IMR-90 (cell line): ENCODE measurements around the gene ARHGAP24. TPM values are rescaled to one million over a fixed set of nuclear protein-coding genes. Genes with fewer than 3 reads are reported as not detected.

Experiments
- ATAC-seq: fragments of 200-7000 bp; cut with Tn5 transposase; 2 replicates; pipeline ENCODE4 v1.9.1; 2020; ENCODE audit warnings: low read depth, mild to moderate bottlenecking, moderate library complexity
- BruUV-seq: library from RNA; stranded (reverse); fragments of 400-500 nt; replicated peaks from 2 replicates; lab custom pipeline; 2021; lab: Mats Ljungman, UMichigan
- CTCF ChIA-PET: fragments of 300-600 bp; formaldehyde crosslinking; extraction: SDS; loops from one replicate; lab custom pipeline; 2021; ENCODE audit warnings: antibody characterized with exemption; lab: Yijun Ruan, JAX
- POLR2A ChIA-PET: fragments of 300-600 bp; sonication (Branson Sonifier 250); formaldehyde crosslinking; loops from one replicate; lab custom pipeline; 2022; ENCODE audit warnings: antibody characterized with exemption; ENCODE audit not compliant: unreplicated experiment; lab: Charles Lee
- DNase-seq: peaks from one replicate; pipeline ENCODE4 v3.0.0; 2013
- H2AFZ ChIP-seq: replicated peaks from 2 replicates; pipeline ENCODE3; 2013; ENCODE audit warnings: low read length, mild to moderate bottlenecking; ENCODE audit not compliant: poor library complexity
- H2AK5ac ChIP-seq: 2 replicates; pipeline ENCODE4 v1.6.1; 2013; ENCODE audit warnings: low read depth, low read length, inconsistent platforms
- H2AK9ac ChIP-seq: replicated peaks from 2 replicates; pipeline ENCODE3; 2013; ENCODE audit warnings: mild to moderate bottlenecking, low read depth, low read length, moderate library complexity; ENCODE audit not compliant: poor library complexity
- H2BK120ac ChIP-seq: 2 replicates; pipeline ENCODE4 v1.6.1; 2013; ENCODE audit warnings: low read depth, low read length, inconsistent platforms
- H2BK15ac ChIP-seq: 3 replicates; pipeline ENCODE4 v1.6.1; 2013; ENCODE audit warnings: low read depth, low read length, inconsistent platforms
- H2BK20ac ChIP-seq: 2 replicates; pipeline ENCODE4 v1.6.1; 2013; ENCODE audit warnings: low read depth, mild to moderate bottlenecking, inconsistent platforms, low read length, moderate library complexity
- H2BK5ac ChIP-seq: 2 replicates; pipeline ENCODE4 v1.6.1; 2013; ENCODE audit warnings: mild to moderate bottlenecking, low read depth, low read length, inconsistent platforms; ENCODE audit not compliant: poor library complexity, severe bottlenecking
- H3K14ac ChIP-seq: replicated peaks from 2 replicates; pipeline ENCODE4 v1.6.1; 2013; ENCODE audit warnings: low read depth, low read length, inconsistent platforms
- H3K18ac ChIP-seq: 2 replicates; pipeline ENCODE4 v1.6.1; 2013; ENCODE audit warnings: low read depth, low read length, control low read depth
- H3K23ac ChIP-seq: 2 replicates; pipeline ENCODE4 v1.6.1; 2013; ENCODE audit warnings: low read depth, low read length, inconsistent platforms
- H3K27ac ChIP-seq: 2 replicates; pipeline ENCODE4 v1.5.1; 2013; ENCODE audit warnings: mild to moderate bottlenecking, control low read depth, low read length; ENCODE audit not compliant: insufficient read depth
- H3K27me3 ChIP-seq: 2 replicates; pipeline ENCODE4 v1.6.1; 2013; ENCODE audit warnings: low read length; ENCODE audit not compliant: control insufficient read depth, insufficient read depth
- H3K36me3 ChIP-seq: 2 replicates; pipeline ENCODE4 v1.6.1; 2013; ENCODE audit warnings: low read length, mixed read lengths; ENCODE audit not compliant: control insufficient read depth, insufficient read depth
- H3K4ac ChIP-seq: 2 replicates; pipeline ENCODE4 v1.6.1; 2013; ENCODE audit warnings: low read depth, low read length, inconsistent platforms
- H3K4me1 ChIP-seq: 2 replicates; pipeline ENCODE4 v1.6.1; 2013; ENCODE audit warnings: low read length, mixed read lengths; ENCODE audit not compliant: control insufficient read depth, insufficient read depth
- H3K4me2 ChIP-seq: 2 replicates; pipeline ENCODE4 v1.6.1; 2013; ENCODE audit warnings: low read depth, mild to moderate bottlenecking, control low read depth, low read length, moderate library complexity
- H3K4me3 ChIP-seq: 2 replicates; pipeline ENCODE4 v1.5.1; 2013; ENCODE audit warnings: low read depth, mild to moderate bottlenecking, control low read depth, low read length, moderate library complexity; ENCODE audit not compliant: insufficient read depth
- H3K56ac ChIP-seq: 2 replicates; pipeline ENCODE4 v1.6.1; 2013; ENCODE audit warnings: low read length, inconsistent platforms; ENCODE audit not compliant: insufficient read depth; ENCODE audit errors: extremely low read depth
- H3K79me1 ChIP-seq, 2 experiments: 2 replicates each; pipeline ENCODE4 v1.6.1; 2013; ENCODE audit warnings: low read length in 2 of 2, inconsistent platforms in 1 of 2, low read depth in 1 of 2
- H3K9ac ChIP-seq: 2 replicates; pipeline ENCODE4 v1.6.1; 2013; ENCODE audit warnings: low read depth, low read length, control low read depth
- H3K9me1 ChIP-seq: 2 replicates; pipeline ENCODE4 v1.6.1; 2013; ENCODE audit warnings: low read length, inconsistent platforms; ENCODE audit not compliant: insufficient read depth
- H3K9me3 ChIP-seq: 2 replicates; pipeline ENCODE4 v1.6.1; 2013; ENCODE audit warnings: low read length; ENCODE audit not compliant: control insufficient read depth, insufficient read depth
- H4K20me1 ChIP-seq: 2 replicates; pipeline ENCODE4 v1.6.1; 2013; ENCODE audit warnings: low read length, inconsistent platforms; ENCODE audit not compliant: insufficient read depth
- H4K5ac ChIP-seq: 2 replicates; pipeline ENCODE4 v1.6.1; 2013; ENCODE audit warnings: mild to moderate bottlenecking, low read depth, low read length, control low read depth
- H4K8ac ChIP-seq, 2 experiments: 2 replicates each; pipeline ENCODE4 v1.6.1; 2013; ENCODE audit warnings: low read depth in 2 of 2, low read length in 2 of 2, control low read depth in 1 of 2, inconsistent platforms in 1 of 2
- H4K91ac ChIP-seq: 2 replicates; pipeline ENCODE4 v1.6.1; 2013; ENCODE audit warnings: low read depth, low read length, inconsistent platforms; ENCODE audit not compliant: insufficient read depth
- BHLHE40 ChIP-seq: fragments of 150-350 bp; IDR thresholded peaks from 2 replicates; pipeline ENCODE4 v1.6.1; 2016; ENCODE audit warnings: mild to moderate bottlenecking, low read depth, low read length
- CEBPB ChIP-seq: IDR thresholded peaks from 2 replicates; pipeline ENCODE4 v1.6.1; 2012; ENCODE audit warnings: low read depth, low read length, improper control_type of control experiment
- CHD1 ChIP-seq: IDR thresholded peaks from 2 replicates; pipeline ENCODE4 v1.6.1; 2012; ENCODE audit warnings: low read depth, low read length, improper control_type of control experiment
- ELK1 ChIP-seq: fragments of 150-350 bp; IDR thresholded peaks from 2 replicates; pipeline ENCODE4 v1.6.1; 2016; ENCODE audit warnings: low read depth, mild to moderate bottlenecking, low read length, moderate library complexity, borderline replicate concordance
- FOS ChIP-seq: fragments of 150-350 bp; IDR thresholded peaks from 2 replicates; pipeline ENCODE4 v1.6.1; 2016; ENCODE audit warnings: low read depth, low read length
- MXI1 ChIP-seq: IDR thresholded peaks from 2 replicates; pipeline ENCODE4 v1.6.1; 2012; ENCODE audit warnings: low read depth, mild to moderate bottlenecking, low read length, moderate library complexity, borderline replicate concordance
- NFE2L2 ChIP-seq: fragments of 150-350 bp; IDR thresholded peaks from 2 replicates; pipeline ENCODE4 v1.6.1; 2016; ENCODE audit warnings: low read depth, mild to moderate bottlenecking, low read length
- POLR2A ChIP-seq: IDR thresholded peaks from 2 replicates; pipeline ENCODE4 v1.6.1; 2012; ENCODE audit warnings: mild to moderate bottlenecking, low read depth, low read length
- RAD21 ChIP-seq: IDR thresholded peaks from 2 replicates; pipeline ENCODE4 v1.6.1; 2012; ENCODE audit warnings: low read length, improper control_type of control experiment
- RCOR1 ChIP-seq: IDR thresholded peaks from 2 replicates; pipeline ENCODE4 v1.6.1; 2012; ENCODE audit warnings: mild to moderate bottlenecking, low read length, improper control_type of control experiment; ENCODE audit not compliant: insufficient replicate concordance
- SMC3 ChIP-seq: fragments of 150-350 bp; IDR thresholded peaks from 2 replicates; pipeline ENCODE4 v1.6.1; 2016; ENCODE audit warnings: low read depth, mild to moderate bottlenecking, antibody characterized with exemption, low read length, moderate library complexity
- WGBS, 2 experiments: methylation state at CpG; one replicate each; pipeline versions ENCODE4 v1.1.5 to v1.1.7; 2013; ENCODE audit warnings: missing lambda C conversion rate in 2 of 2; ENCODE audit not compliant: insufficient read length in 1 of 2; ENCODE audit errors: extremely low coverage in 2 of 2; 5-methylcytosine and 5-hydroxymethylcytosine counted together
- dilution Hi-C: fragments of 300-500 bp; cut with HindIII; formaldehyde crosslinking; loops from one replicate; pipeline ENCODE4 v1.14.3; 2018; ENCODE audit warnings: low sequenced_read_pairs; ENCODE audit not compliant: unreplicated experiment
- in situ Hi-C: fragments of 300-500 bp; cut with MboI; formaldehyde crosslinking; loops from 3 replicates; pipeline ENCODE4 v1.14.3; 2019; ENCODE audit warnings: low sequenced_read_pairs, inconsistent platforms, mixed read lengths
- intact Hi-C: fragments of 100-400 bp; cut with micrococcal nuclease; formaldehyde crosslinking; loops from 2 replicates; pipeline ENCODE4 v1.10.0; 2022
- polyA plus RNA-seq, 3 experiments: library from polyadenylated mRNA; depleted of rRNA; stranded (reverse); fragments of >200 nt; gene quantifications; 2 replicates each; pipeline ENCODE4 v1.2.3, GENCODE V29; 2012; ENCODE audit warnings: low replicate concordance in 1 of 3
- total RNA-seq: library from RNA; depleted of rRNA; stranded (reverse); fragments of >200 nt; gene quantifications from 2 replicates; pipeline ENCODE4 v1.2.3, GENCODE V29; 2012
- TF ChIP-seq, protein P1 (sequence below): fragments of 150-350 bp; IDR thresholded peaks from 2 replicates; pipeline ENCODE4 v1.6.1; 2017; ENCODE audit warnings: mild to moderate bottlenecking, antibody characterized with exemption, low read length, low read depth

The ARHGAP24 gene
- total and polyA plus RNA-seq, 2 of the 4 experiments (the other 2 are of a cell fraction): 11.9 to 24.0 TPM

DNA sequence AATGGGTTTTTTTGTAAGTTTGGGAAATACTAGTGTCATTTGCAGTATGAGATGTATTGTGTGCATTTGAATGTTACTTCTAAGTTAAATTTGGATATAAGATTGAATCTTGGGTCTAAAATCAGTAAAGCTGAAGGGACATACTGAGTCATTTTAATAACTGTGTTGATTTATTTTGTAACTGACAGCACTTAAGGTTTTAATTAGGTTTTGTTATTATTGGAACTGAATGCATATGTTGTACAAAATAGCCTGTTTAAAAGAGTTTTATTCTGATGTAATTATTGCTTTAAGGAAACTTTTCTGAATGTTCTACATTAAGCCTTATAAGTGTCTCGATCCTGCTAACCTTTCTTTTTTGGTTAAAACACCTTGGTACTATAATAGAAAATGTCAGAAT lies 488.3 kb downstream of the ARHGAP24 start:
- CTCF ChIA-PET: no interaction called here
- Histone ChIP-seq H2BK15ac (no peak overlapping the region), H3K79me1 (0 out of 4 replicates have a peak, but pooled peaks cover 0 to 8% of the 10 kb centered on the region in 2 experiments), H3K23ac (no peak overlapping the region), H4K20me1 (no peaks in the 10 kb centered on the region), H2BK20ac (no peak overlapping the region), H3K4me1 (no peaks in the 10 kb centered on the region; the same call in 1 of the 2 replicates), H3K27me3 (no peaks in the 10 kb centered on the region), H2AK9ac (no peak overlapping the region), H2AK5ac (no peak overlapping the region), H2BK120ac (no peak overlapping the region), H3K4me3 (no peak overlapping the region), H3K27ac (no peak overlapping the region), H3K4ac (no peak overlapping the region), H3K14ac (no peak overlapping the region), H4K8ac (no peak overlapping the region), H4K5ac (no peak overlapping the region), H2BK5ac (no peak overlapping the region), H3K9ac (no peak overlapping the region), H3K9me3 (no peaks in the 10 kb centered on the region), H2AFZ (no peak overlapping the region), H3K18ac (no peak overlapping the region), H3K4me2 (no peak overlapping the region), H3K36me3 (no peaks in the 10 kb centered on the region), H4K91ac (no peak overlapping the region), H3K9me1 (no peaks in the 10 kb centered on the region), H3K56ac (no peak overlapping the region)
- in situ Hi-C loops (no loop called here), dilution Hi-C loops (no loop called here), intact Hi-C loops (loop anchor here (10.0 kb wide), 1 partner anchor 588 kb away; no protein-coding TSS in a partner anchor)
- ATAC-seq (no peak), DNase-seq (no peak)
- TF ChIP-seq RCOR1 (no peak), NFE2L2 (no peak), SMC3 (no peak), CHD1 (no peak), RAD21 (no peak), ELK1 (no peak), FOS (no peak), MXI1 (no peak), CEBPB (no peak), BHLHE40 (no peak), POLR2A (no peak)
- TF ChIP-seq, protein P1, sequence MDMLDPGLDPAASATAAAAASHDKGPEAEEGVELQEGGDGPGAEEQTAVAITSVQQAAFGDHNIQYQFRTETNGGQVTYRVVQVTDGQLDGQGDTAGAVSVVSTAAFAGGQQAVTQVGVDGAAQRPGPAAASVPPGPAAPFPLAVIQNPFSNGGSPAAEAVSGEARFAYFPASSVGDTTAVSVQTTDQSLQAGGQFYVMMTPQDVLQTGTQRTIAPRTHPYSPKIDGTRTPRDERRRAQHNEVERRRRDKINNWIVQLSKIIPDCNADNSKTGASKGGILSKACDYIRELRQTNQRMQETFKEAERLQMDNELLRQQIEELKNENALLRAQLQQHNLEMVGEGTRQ: no peak
- no TSS peak for BruUV-seq
- POLR2A ChIA-PET: no interaction called here
- no CpG with 5 or more reads among the region's 1 CpG for WGBS, 2 experiments
